HG02759 (cell line): ENCODE results near the gene SLC17A7.
A peak's percentile ranks its signal among the peaks of the same experiment; 100 is the strongest.

Source experiments
- ATAC-seq: cut with Tn5 transposase; IDR thresholded peaks from one replicate; pipeline ENCODE4 v1.9.1; 2021; ENCODE audit warnings: mild to moderate bottlenecking, moderate library complexity; ENCODE audit not compliant: unreplicated experiment

The SLC17A7 gene

GRCh38 chr19:49428547-49429451 lies 12.5 kb downstream of the SLC17A7 start:
- no peak for ATAC-seq

DNA sequence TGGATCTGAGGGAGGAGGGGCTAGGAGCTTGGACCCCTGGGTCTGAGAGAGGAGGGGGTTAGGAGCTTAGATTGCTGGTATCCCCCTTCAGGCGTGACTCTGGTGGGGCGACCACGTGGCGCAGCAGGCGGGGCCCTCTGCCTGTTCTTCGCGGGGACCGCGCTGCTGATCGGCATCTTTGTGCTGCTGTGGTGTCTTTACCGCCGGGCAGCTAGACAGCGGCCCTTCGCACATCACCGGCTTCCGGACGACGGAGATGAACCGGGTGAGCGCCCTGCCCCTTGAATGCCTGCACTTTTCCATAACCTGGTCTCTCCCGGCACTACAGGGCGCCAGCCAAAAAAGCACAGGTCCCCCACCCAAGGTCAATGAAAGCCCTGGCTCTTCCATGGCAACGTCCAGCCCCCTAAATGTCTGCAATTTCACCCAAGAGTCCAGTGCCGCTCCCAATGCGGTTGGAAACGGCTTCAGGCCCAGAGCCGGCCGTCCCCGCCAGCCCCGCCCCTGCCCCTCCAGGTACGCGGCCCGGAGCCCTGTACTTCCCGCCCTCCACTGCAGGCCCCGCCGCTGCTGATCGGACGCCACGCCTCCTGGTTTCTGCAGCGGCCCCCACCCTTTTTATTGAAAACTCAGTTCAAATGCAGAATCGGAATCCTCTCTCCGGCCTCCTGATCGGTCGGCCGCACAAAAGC lies 13.3 kb downstream of the SLC17A7 start:
- ATAC-seq, result no peak

DNA sequence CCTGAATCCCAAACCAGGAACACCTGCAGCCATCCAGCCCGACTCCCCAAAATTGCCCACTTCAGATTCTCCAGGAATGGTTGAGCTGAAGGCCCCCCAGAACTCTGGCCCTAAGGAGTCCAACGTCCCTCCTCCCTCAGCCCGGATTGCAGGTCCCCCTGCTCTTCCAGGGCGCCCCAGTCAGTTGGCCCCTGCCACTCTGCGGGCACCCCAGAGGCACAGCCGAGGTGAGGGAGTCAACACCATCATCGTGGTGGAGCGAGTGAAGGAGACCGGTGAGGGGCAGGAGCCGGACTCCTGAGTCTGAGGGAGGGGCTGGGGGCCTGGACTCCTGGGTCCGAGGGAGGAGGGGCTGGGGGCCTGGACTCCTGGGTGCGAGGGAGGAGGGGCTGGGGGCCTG lies 14.0 kb downstream of the SLC17A7 start:
- no peak for ATAC-seq

DNA sequence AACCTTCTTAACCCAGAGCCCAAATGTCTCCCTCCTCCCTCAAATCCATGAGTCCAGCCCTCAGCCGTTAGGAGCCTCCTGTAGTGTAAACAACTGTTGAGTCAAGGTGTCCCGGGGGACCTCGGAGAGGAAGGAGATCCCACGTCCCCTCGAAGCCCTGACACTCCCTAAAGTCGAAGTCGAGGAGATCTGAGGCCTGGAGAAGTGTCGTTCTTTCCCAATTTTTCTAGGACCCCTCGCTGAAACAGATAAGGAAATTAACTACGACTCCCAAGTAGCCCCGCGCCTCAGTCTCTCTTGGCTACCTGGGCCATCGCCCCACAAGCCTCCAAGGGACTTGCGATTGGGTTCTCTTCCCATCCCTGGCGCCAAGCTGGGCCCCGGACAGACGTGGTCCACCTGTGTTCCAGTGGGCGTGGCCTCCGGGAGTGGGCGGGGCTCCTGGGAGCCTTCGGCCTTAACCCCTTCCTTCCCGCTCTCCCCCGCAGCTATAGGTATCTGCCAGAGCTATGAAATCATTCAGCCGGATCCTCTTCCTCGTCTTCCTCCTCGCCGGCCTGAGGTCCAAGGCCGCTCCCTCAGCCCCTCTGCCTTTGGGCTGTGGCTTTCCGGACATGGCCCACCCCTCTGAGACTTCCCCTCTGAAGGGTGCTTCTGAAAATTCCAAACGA lies 15.3 kb downstream of the SLC17A7 start:
- ATAC-seq, result no peak

DNA sequence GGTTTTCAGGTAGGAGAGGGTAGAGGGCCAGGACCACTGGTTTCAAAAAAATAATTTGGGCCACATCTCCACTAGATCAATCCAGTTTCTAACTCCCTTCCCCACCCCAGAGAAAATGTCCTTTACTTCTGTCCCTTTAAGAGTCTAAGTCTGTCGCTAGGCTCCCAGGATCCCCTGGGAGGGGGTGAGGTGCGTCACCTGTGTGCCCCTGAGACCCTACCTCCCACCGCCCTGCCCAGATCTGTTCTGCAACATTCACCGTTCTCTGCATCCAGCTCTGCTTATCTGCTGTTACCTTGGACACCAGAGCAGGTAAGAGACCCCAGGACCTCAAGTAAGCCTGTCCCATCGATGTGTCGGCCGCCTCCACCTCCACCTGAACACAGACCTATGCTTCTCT lies 16.1 kb downstream of the SLC17A7 start, which contains the start of gene GFY:
Gene GFY (plus strand): TSS at position 211 of the 400 bp plus-strand sequence. CDS start 1,043 bp downstream, outside the sequence.
- ATAC-seq, result no peak

DNA sequence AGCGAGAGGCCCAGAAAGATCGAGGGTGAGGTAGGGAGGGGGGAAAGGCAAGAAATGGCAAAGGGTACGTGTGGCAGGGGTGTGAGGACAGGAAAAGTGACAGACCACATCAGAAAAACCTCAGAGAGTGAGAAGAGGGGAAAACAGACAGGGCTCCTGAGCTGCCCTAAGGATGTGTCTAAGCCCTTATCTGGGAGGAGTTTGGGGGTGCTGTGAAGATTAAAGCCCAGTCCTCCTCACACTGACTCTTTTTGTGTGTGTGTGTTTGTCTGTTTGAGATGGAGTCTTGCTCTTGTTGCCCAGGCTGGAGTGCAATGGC lies 17.4 kb downstream of the SLC17A7 start:
- no peak for ATAC-seq

DNA sequence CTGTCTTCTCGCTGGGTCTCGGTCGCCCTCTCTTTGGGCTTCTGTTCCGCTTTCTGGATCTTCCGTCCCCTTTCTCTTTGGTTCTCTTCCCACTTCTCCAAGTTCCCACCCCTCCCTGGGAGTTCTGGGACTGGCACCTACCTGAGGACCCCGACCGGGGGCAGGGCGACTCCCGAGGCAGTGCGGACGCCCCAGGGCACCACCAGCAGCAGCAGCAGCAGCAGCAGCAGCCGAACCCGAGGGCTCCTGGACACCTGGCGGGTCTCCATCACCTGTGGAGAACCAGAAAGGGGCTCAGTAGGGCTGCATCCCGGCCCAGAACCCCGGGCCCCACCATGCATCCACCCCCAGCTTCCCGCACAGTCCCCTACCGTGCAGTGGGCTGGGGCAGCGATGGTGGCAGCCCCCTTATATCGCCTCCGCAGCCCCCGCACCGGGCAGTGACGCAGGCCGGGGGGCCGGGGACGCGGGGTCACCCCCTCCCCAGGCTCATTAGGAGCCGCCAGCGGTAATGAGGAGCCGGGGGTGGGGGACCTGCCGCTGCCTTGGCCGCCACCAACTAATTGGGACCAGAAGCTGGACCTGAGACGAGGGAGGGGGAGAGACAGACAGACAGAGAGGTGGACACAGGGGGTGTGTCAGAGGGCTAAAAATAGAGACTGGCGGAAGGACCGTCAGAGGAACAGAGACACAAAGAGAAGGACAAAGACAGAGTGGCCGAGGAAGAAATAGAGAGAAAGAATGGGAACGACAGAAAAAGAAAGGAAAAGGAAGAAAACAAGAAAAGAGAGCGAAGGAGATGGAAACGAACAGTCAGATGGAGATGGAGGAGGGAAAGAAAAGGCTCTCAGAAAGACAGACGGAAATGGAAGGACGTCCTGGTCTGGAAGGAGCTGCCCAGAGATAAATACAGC lies 18.0 kb downstream of the SLC17A7 start, which contains the start of gene PTH2:
Gene PTH2 (minus strand): TSS at position 371 of the 914 bp plus-strand sequence. CDS start 102 bp downstream, at position 269.
- no peak for ATAC-seq

- no peak for ATAC-seq
Measured at GRCh38 chr19:49422407-49423070, 18.8 kb downstream of the SLC17A7 start.

DNA sequence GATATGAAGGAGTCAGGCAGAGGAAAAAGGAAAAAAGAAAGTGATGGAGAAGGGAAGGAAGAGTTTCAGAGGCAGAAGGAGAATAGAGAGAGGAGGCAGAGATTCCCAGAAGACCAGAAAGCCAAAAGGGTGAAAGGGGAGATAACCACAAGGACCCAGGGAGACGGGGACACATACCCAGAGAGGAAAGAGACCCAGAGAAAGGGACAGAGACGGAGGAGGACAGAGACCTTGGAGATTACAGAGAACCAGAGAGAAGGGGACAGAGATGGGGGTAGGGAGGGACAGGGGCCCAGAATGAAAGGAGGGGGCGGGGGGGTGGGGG lies 19.5 kb downstream of the SLC17A7 start:
- no peak for ATAC-seq

DNA sequence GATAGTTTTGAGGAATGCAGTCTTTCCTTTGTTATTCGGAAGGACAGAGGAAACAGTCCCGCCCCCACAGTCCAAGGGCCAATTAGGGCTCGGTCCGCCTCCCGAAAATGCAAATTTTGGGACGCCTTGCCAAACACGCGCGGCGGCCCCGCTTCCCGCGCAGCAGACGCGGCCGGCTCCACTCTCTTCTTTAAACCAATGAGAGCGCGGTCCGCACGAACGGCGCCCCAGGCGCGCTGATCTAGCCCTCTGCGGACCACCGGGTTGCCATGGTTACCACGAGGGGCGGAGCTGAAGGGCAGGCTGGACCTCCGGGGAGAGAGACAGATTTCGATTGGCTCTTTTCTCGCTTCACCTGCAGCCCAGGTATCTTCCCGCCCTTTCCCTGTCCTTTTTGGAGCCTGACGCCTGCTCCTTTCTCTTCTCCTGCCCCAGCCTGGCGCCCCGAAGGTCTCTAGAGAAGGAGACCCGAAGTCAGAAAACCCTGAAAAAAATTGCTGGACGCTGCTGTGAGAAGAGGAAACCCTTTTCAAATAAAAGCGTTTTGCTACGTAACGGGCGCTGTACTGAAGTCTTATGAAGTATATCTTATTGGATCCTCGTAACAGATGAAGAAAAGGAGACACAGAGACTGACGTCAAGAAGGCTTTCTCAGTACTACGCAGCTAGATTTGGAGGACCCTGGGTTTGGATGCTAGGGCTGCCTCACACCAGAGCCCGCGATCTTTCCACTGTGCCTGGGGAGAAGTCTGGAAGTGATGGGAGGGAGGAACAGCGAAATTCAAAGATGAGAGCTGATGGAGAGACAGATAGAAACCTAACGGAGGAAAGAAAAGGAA lies 20.1 kb downstream of the SLC17A7 start:
- no peak for ATAC-seq

DNA sequence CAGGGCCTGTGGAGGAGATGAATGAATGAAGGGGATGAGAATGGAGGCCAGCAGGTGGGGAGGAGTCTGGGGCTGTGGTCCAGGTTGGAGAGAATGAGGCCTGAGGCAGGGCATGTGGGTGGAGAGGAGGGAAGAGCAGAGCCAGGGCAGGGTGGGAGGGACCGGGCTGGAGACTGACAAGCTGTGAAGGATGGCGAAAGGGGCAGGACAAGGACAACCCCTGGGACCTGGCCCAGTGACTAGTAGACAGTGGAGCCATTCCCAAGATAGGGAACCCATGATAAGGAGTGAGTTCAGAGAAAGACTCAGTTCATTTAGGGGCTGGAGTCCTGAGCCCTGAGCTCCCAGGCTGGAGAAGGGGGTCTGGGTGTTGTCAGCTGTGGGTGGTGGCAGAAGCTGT lies 21.1 kb downstream of the SLC17A7 start:
- ATAC-seq, result no peak

- no peak for ATAC-seq
Measured at GRCh38 chr19:49419173-49419572, 22.2 kb downstream of the SLC17A7 start.

- ATAC-seq, result no peak
Measured at GRCh38 chr19:49418511-49418910, 22.8 kb downstream of the SLC17A7 start.

DNA sequence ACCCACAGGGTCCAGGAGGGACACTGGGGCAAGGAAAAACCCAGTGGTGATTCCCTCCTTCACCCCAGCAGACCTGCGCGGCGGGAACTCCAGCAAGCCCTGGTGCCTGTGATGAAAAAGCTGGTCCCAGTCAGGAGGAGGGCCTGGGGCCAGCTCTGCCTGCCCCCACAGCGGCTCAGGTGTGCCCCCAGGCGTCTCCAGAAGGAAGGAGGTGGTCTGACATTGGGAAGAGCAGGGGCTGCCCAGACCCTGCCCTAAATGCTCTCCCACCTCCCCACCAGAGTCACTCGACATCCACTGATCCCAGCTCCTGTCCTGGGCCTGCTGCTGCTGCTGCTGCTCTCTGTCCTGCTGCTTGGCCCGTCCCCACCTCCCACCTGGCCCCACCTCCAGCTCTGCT lies 24.2 kb downstream of the SLC17A7 start:
- no peak for ATAC-seq

DNA sequence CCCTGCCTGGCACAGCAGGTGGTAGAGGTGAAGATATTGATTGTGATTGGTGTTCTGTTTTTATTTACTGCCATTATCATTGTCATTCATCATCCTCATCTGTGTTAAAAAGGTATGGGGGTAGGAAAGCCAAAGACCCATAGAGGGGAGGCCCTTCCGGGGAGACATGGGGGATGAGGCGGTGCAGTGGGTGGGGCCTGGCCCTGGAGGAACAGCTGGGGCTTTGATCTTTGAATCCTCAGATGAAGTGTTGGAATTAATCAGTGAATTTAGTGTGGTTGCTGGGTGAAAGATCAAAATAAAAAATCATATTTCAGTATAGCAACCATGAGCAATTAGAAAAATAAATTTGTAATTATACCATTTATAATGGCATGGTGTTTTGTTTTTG lies 25.5 kb downstream of the SLC17A7 start:
- ATAC-seq, result no peak

- peak; percentile 48 for ATAC-seq
Measured at GRCh38 chr19:49415102-49415809, 26.1 kb downstream of the SLC17A7 start.

DNA sequence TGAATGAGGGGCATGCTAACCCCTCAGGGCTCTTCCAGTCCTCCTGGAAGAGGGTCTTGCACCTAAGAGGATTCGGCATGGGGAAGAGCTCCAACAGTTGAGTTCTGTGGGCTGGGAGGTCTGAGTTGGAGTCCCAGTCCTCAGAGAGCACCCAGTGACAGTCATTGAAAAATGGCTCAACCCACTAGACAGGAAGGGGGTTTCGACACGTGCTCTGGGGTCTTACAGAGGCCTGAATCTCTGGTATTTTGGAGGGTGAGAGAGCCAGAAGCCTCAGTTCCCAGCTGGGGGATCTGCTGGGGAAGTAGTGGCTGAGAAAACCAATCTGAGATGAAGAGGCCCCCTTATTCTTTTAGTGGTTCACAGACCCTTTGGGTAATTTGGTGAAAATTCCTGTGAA lies 27.1 kb downstream of the SLC17A7 start:
- ATAC-seq, result no peak

GRCh38 chr19:49413348-49413747 lies 28.0 kb downstream of the SLC17A7 start:
- no peak for ATAC-seq
